GM21786 (cell line): ENCODE results near the gene GCDH.
"Not testable (repeated sequence)": the region's sequence is repeated elsewhere in the genome, so short reads cannot be mapped to it uniquely, and the experiment has no call there.

Experiments used
- ATAC-seq: cut with Tn5 transposase; IDR thresholded peaks from one replicate; pipeline ENCODE4 v1.9.1; 2021; ENCODE audit not compliant: unreplicated experiment

The GCDH gene

GRCh38 chr19:12890787-12891552 is at the start of gene GCDH:
Gene GCDH (plus strand): TSS chr19:12891160. CDS start chr19:12891305, 145 bp downstream.
- peak; percentile 95 for ATAC-seq

- ATAC-seq = no peak
Observed at GRCh38 chr19:12842511-12842910, 48.4 kb upstream of the GCDH start.

GRCh38 chr19:12843328-12843727 is 47.6 kb upstream of the GCDH start:
- no peak for ATAC-seq

GRCh38 chr19:12843999-12844732 is 46.8 kb upstream of the GCDH start:
- ATAC-seq = no peak

- ATAC-seq = not testable (repeated sequence)
Observed at GRCh38 chr19:12846613-12847012, 44.3 kb upstream of the GCDH start.

- ATAC-seq = no peak
Observed at GRCh38 chr19:12847159-12848139, 43.5 kb upstream of the GCDH start.

GRCh38 chr19:12856653-12857052 is 34.3 kb upstream of the GCDH start:
- ATAC-seq = no peak

GRCh38 chr19:12858041-12858928 is 32.7 kb upstream of the GCDH start:
- no peak for ATAC-seq

GRCh38 chr19:12859546-12859945 is 31.4 kb upstream of the GCDH start:
- ATAC-seq = no peak

- ATAC-seq = no peak
Observed at GRCh38 chr19:12864143-12864542, 26.8 kb upstream of the GCDH start.

- no peak for ATAC-seq
Observed at GRCh38 chr19:12864721-12865715, 25.9 kb upstream of the GCDH start.

- no peak for ATAC-seq
Observed at GRCh38 chr19:12865746-12866415, 25.1 kb upstream of the GCDH start.

GRCh38 chr19:12866416-12867119 is 24.4 kb upstream of the GCDH start:
- no peak for ATAC-seq

GRCh38 chr19:12867120-12868099 is 23.6 kb upstream of the GCDH start:
- no peak for ATAC-seq

- no peak for ATAC-seq
Observed at GRCh38 chr19:12868540-12869112, 22.3 kb upstream of the GCDH start.

GRCh38 chr19:12871681-12872080 is 19.3 kb upstream of the GCDH start:
- ATAC-seq = no peak
